GM18873 (cell line): ENCODE data around the gene ZNF467.

Experiments
- ATAC-seq: cut with Tn5 transposase; IDR thresholded peaks from one replicate; pipeline ENCODE4 v1.9.1; 2021; ENCODE audit warnings: mild to moderate bottlenecking, moderate library complexity, moderate number of reproducible peaks; ENCODE audit not compliant: unreplicated experiment, low FRiP score

Gene ZNF467

DNA sequence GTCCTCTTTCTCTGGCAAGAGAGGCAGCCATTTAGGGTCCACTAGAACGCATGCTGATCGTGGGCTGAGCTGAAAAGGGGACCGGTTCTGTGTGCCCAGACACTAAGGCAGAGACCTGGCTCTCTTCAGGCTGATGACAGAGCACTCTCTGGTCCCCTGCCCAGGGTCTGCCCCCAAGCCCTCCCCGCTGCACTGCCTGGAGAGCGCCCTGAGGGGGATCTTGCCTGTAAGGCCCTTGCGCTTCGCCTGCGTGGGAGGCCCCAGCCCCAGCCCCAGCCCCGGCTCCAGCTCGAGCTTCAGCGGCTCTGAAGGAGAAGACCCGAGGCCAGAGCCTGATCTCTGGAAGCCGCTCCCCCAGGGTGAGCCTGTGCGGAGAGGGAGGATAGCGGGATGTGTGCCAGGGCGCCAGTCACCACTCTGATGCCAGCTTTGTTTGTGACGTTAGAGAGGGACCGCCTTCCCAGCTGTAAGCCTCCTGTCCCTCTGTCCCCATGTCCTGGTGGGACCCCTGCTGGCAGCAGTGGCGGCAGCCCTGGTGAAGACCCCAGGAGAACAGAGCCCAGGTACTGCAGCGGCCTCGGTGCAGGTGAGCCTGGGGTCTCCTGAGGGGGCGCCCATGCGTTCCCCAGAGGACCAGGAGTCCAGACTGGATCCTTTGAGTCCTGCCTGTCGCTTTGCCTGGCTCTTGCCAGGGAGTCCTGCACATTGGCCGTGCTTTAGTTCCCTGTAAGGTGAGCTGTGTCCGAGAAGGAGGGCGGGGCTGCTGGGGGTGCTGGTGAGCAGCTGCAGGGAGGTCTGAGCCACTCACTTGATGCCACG is 43.2 kb downstream of the ZNF467 start:
- no peak for ATAC-seq

DNA sequence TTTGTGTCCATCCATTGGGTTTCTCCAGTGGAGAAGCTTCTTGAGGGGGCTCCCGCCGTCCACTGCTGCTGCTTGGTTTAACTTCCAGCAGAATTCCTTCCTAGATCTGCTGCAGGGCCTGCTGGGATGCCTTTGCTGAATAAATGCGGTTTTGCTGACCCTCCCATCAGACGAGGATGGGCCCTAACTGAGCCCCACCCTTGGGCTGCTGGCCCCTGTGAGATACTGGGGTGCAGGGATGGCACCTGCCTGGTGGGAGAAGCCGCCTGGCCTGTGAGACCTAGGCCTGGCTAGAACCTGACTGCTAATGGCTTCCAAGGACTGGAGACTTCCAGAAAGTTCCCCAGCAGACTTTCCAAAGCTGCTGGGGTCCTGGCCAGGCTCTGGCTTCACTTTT is 43.8 kb downstream of the ZNF467 start:
- ATAC-seq = no peak

DNA sequence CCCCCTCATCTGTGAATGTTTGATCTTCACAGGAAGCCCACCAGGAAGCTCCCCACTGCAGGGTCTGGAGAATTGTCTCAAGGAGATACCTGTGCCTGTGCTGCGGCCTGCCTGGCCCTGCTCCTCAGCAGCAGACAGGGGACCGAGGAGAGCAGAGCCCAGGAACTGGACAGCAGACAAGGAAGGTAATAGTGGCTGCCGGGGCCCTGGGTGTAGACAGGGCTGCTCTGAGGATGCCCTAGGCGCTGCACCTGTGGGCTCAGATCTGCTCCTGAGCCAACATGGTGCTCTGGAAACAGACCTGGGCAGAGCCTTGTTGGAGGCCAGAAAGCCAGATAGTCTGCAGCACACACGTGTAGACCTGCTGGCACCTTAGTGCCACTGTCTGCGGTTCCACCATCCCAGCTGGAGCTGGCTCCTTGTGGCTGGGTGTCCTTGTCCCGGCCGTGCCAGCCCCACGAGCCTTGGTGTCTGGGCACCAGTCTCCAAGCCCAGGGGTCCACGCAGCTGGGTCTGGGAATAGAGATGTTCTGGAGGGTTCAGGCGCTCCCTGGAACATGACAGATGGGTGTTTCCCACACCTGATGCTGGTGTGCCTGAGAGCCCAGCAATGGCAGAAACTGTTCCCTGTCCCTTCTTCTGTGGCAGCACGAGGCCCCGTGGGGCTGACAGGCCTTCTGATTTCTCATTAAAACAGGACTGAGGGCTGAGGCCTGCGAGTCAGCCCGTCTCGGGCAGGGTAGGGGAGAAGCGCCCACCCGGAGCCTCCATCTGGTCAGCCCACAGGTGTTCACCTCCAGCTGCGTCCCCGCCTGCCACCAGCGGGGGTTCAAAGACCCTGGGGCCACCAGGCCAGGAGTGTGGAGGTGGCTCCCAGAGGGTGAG is 44.7 kb downstream of the ZNF467 start:
- no peak for ATAC-seq

DNA sequence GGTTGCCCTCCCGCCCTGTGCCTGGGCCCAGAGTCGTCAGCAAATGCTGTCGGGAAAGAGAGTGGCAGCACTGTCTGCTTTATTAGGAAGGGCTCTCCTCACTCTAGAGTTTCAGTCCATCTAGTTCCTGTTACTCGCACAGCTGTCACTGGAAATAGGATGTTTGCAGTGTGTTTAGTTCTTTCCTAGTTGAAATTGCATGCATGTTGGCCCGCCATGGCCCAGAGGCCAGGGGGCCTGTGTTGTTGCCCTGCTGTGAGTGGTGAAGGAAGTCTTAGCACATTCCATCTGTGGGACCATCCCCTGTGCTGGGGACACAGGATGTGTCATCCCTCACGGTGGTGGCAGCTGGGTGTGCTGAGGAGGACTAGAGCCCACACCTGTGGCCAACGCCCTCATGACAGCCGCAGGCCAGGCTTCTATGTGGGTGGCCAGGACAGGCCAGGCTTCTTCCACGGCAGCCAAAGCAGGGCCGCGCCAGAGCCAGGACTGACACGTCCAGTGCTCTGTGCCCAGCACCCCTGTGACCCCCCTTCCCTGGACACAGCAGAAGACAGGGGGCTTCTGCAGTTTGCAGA is 45.4 kb downstream of the ZNF467 start:
- no peak for ATAC-seq

DNA sequence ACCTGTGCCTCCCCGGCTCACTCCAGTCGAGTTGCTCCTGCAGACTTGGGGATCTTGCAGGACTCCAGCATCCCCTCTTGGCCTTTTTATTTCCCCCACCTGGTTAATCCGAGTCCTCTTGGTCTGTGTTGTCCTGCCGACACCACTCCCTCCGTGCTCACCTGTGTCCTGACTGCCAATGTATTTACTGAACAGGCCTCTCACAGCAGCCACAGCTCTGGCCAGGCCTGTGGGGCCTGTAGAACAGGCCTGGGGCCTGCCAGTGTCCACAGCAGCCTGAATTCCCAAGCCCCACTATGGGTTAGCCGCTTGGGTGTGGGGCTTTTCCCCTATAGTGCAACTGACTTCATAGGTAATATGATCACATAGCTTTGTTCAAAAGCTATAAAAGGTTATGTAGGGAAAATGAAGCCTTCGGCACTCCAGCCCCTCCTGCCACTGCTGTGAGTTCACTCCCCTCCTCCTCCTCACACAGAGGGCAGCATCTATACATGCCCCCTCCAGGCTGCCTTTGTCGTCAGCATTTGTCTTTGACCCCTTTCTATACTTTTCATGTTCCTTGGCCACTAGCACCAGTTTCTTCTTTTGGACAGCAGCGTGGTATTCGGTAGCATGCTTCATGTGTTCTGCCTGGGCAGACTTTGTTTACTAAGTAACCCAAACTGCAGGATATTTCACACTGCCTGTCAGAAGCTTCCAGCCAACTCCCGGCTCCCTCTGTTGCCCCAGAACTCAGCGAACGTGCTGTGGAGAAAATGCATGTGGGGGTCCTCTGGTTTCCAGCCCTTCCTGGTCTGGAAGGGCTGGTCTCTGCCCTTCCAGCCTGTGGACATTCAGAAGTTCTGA is 46.1 kb downstream of the ZNF467 start:
- ATAC-seq = no peak

DNA sequence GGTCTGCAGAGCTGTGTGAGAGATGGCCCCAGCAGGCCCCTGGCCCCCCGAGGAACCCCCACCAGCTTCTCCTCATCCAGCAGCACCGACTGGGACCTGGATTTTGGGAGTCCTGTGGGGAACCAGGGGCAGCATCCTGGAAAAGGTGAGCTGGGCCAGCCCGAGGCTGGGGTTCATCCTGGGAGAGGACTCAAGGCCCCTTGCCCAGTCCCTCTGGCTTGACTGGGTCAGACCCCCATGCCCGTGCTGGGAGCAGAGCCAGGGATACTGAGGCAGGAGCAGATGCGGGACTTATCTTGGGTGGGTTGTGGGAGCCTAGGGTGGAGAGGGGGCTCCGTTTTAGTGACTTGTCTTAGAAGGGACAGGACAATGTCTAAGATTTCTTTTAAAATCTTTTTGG is 47.5 kb downstream of the ZNF467 start:
- ATAC-seq = no peak

DNA sequence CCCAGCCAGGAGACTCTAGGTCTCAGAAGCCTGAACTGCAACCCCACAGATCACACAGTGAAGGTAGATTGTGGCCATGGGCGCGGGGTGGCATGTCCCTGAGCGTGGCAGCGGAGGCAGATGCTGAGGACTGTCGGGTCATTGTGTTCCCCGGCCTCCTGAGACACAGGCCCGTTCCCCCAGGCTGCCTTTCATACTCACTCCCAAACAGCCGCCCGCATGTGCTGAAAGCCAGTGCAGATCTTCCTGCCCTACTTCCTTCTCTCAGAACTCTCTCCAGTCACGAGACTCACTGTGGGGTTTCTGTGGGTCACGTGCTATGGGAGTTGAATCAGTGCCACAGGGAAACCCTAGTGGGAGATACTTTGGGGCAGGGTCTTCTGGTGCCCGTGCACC is 48.0 kb downstream of the ZNF467 start:
- ATAC-seq = no peak

DNA sequence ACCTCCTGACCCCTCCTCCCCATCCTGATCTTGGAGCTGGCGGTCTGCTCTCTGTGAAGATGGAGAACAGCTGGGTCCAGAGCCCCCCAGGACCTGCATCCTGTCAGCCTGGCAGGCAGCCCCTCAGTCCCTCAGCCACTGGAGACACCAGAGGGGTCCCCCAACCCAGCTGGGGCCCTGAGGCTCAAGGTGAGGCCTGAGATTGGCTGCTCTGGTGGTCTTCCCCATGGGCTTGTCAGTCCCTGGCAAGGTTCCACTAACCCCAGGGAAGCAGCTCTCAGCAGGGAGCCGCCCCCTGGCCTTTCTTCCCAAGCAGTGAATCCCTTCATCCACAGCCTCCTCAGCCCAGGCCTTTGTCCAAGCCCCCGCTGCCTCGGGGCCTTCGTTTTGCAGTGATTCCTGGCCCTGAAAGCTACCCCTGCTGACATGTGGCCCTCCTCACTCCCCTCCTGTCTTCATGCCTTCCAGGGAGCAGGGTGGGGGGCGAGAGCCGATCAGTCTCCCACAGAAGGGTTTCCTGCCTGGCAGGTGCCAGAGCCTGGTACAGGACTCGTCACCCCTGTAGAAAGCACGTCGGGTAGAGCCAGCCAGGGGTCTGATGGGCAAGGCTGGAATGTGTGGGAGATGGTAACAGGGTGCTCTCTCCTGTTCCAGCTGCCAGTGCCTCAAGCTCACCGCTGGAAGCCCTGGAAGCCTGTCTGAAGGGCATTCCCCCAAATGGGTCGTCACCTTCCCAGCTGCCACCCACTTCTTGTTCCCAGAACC is 48.5 kb downstream of the ZNF467 start:
- ATAC-seq = no peak

DNA sequence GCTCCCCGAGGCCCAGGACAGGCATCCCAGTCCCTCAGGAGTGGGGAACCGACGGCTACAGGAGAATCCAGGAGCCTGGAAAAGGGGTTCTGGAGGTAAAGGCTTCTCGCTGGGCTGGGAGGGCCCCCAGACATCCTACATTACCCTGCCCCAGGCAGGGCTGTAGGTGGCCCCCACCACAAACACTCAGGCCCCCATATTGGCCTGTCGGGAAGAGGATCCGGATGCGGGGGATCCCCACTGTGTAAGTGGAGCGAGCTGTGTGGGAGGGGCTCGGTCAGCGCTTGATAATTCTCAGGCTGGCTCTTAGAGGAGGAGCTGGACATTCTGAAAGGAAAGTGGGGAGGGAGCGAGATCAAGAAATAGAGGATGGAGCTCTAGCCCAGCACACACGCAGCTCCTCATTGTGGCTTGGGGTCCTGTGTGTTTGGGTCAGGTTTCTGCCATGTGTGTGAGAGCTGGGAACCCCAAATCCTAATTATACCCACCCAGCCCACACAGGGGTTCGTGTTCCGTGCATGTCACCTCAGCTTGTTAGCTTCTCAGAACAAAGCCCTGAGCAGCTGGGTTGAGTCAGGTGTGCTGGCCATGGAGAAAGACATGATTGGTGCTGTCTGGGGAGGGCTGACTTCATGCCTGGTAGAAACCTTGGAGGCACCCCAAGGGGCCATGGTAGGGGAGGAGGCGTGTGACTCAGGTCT is 49.4 kb downstream of the ZNF467 start:
- ATAC-seq = no peak

DNA sequence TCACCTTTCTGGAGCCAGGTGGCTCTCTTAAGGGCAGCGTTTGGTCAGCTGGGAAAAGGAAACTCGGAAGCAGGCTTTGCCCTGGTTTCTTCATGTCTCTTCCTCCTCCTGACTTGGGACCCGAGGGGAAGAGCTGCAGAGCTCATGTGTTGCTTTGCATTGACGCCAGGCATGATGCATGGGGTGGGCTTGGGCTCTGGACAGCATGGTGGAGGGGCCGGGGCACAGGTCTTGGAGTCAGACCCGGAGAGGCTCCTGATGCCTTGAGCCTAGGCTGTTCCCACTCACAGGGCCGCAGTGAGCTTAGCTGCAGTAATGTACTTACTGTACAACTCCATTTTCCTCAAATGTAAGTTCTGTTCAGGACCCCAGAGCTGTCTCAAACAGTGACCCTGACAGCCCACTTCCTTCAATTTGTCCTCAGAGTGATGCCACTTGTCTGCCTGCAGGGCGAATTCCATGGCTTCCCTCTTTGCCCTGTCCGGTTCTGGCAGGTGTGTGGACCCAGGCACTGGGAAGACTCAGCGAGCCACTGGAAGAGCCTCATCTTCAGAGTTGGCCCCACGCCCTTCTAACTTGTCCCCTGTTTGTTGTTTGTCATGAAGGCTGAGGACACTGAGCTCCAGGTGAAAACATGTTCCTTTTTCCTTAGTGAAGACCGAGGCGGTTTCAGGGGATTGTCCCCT is 50.2 kb downstream of the ZNF467 start:
- no peak for ATAC-seq

DNA sequence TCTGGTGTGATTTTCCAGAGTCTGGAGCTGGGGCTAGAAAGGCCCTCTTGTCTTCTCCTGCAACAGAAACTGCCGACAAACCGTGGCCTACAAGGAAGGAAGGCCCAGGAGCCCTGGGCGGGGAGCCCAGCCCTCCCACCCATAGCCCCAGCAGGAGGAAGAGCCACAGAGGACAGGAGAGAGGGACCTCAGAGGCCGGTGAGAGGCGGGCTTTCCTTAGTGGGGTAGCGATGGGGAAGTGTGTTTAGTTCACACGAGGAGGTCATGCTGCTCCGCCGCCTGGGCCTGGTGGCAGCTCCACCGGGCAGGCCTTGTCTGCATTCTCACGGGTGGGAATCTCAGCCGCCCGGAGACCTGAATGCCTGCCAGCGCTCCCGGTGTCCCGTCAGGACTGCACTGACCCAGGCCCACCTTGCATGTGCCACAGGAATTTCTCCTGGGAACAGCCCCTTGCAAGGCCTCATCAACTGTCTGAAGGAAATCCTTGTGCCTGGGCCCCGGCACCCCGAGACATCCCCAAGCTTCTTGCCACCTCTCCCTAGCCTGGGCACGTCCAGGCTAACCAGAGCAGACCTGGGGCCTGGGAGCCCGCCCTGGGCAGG is 50.9 kb downstream of the ZNF467 start:
- no peak for ATAC-seq

DNA sequence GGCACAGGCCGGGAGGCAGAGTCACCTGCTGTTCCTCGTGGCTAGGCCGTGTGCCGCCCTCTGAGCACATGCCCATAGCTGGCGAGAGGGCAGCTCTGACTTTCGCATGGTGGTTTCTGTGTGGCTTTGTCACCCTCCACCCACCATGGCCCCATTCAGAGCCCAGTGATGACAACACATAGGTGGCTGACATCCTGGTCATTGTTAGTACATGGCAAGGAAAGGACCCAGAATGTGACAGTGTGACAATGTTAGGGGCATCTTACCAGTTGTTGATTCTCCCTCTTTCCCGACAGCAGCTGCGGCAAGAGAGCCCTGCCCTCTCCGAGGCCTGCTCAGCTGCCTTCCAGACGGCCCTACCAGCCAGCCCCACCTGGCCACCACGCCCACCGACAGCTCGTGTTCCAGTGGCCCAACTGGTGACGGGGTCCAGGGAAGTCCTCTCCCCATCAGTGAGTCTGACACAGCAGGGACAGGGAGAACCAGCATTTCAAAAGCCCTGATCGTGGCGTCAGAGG is 52.2 kb downstream of the ZNF467 start:
- no peak for ATAC-seq

DNA sequence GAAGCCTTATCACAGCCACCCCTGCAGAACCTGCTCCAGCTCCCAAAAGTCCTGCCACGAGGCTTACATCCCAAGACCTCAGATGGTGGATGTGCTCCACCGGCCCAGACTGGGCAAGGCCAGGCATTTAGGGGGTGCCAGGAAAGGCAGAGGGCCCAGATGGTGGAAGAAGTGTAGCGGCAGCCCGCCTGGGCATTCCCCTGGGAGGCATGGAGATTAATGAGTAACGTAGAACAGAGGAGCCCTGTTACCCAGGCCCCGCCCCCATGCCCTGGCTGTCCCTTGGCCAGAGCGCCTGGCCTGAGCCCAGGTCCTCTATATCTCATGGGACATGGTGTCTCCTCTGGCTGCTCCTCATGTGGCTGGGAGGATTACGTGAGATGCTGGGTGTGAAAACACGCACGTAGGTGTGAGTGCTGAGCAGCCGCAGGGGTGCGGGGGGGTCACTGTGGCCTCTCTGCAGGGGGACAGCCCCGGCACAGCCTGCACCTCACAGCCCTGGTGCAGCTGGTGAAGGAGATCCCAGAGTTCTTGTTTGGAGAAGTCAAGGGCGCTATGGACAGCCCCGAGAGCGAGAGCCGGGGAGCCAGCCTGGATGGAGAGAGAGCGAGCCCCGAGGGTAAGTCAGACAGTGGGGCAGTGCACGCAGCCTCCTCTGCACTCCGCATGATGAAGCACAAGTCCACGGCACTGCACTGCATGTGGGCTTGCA is 52.9 kb downstream of the ZNF467 start:
- no peak for ATAC-seq

DNA sequence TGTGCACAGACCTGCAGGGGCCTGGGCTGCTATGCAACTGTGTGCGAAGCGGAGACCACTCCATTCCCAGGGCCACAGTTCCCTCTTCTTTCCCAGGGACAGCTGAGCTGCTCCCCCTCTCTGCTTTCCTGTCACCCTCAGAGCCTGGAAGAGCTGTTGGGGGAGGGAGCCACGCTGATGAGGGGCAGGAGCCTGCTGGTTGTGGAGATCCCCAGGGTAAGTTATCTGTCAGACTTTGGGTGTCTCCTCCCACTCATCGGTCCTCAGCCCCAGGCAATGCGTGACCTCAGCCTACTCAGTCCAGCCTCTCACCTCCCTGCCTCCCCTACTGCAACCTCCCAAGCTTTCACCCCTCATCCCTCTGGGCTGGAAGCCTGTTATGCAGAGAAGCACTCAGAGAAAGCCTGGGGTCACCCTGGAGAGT is 53.5 kb downstream of the ZNF467 start:
- ATAC-seq = no peak

DNA sequence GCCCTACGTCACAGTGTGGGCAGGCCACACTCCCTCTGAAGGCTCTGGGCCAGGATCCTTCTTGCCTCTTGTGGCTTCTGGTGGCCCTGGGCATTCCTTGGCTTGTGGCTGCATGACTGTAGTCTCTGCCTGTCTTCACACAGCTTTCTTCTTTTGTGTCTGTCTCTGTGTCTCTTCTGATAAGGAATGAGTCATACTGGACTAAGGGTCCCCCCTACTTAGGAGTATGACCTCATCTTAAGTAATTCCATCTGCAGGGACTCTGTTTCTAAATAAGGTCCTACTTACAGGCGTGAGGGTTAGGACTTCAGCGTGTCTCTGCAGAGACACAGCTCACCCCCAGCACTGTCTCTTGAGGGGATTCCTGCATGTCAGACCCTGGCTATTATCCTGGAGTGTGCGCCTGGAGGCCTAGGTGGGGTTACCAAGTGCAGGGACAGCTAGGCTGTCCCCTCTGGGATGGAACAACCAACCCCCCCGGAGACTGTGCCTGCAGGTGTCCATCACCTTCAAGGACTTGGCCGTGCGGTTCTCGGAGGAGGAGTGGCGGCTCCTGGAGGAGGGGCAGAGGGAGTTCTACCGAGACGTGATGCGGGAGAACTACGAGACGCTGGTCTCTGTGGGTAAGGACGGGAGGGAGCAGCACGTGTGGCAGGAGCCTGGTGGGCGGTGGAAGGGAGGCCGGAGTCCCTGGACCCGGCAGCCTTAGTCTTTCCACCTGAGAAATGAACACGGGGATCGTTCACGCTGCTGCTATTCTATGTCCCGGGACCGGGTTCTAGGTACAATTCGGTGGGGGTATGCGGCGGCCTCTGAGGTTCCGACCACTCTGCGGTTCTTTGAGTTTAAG is 54.1 kb downstream of the ZNF467 start:
- ATAC-seq = no peak

DNA sequence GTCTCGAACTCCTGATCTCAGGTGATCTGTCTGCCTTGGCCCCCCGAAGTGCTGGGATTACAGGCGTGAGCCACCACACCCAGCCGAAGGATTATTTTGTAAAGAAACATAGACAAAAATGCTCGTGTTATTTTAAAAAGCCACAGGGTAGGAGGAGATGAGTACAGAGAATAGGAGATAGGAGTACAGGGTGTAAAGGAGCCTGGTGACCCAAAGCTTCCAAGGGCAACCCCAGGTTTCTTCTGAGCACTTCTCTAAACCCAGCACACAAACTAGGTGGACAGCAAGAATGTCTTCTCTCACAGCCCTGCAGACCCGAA is 54.7 kb downstream of the ZNF467 start:
- no peak for ATAC-seq

DNA sequence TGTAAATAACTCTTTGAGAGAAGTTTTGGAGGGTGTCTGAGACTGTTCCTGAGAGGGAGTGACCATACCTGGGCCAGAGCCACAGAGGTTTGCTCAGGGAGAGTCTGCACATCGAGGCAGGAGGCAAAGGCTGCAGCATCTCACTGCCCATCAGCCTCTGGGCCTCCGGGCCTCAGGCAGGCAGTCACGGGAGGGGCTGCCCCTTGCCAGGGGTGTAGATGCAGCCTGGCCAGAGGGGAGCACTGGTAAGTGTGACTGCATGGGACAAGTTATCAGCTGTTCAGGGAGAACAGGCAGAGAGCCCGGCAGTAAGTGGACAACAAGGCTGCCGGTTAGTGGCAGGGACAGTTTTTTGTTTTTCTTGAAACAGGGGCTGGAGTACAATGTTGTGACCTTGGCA is 55.9 kb downstream of the ZNF467 start:
- ATAC-seq = no peak
